B cell (primary cell): ENCODE measurements around the gene BCL2L11. TPM values are rescaled to one million over a fixed set of nuclear protein-coding genes. Genes with fewer than 3 reads are reported as not detected.

ENCODE experiments used
- ATAC-seq: fragments of 200-7000 bp; cut with Tn5 transposase; one replicate; pipeline ENCODE4 v1.10.0; 2021; ENCODE audit warnings: low read depth, mild to moderate bottlenecking, moderate number of reproducible peaks, moderate library complexity
- CTCF ChIA-PET: fragments of 350-600 bp; sonication (Branson Sonifier 250); formaldehyde crosslinking; loops from one replicate; lab custom pipeline; 2021; ENCODE audit warnings: antibody characterized with exemption, inconsistent platforms; lab: Charles Lee
- POLR2A ChIA-PET: fragments of 350-600 bp; sonication (Branson Sonifier 250); formaldehyde crosslinking; loops from one replicate; lab custom pipeline; 2021; ENCODE audit warnings: antibody characterized with exemption; lab: Charles Lee
- DNase-seq: peaks from one replicate; pipeline ENCODE4 v3.0.0; 2013
- H2AFZ ChIP-seq: 2 replicates; pipeline ENCODE4 v1.6.1; 2012; ENCODE audit warnings: mild to moderate bottlenecking, low read depth, low read length; ENCODE audit not compliant: insufficient read depth, poor library complexity, severe bottlenecking
- H3K27ac ChIP-seq, 2 donors: 1 replicate in 1 of 2; 2 replicates in 1 of 2; pipeline ENCODE4 v1.5.1; 2012 to 2013; ENCODE audit warnings: low read length in 2 of 2, mild to moderate bottlenecking in 2 of 2, moderate library complexity in 1 of 2
- H3K27me3 ChIP-seq, 4 experiments: fragments of 200-600 bp in 1 of 4; sonication (generic) in 1 of 4; replicated peaks in 1 of 4; 1 replicate in 2 of 4; 2 replicates in 2 of 4; pipeline versions ENCODE4 v1.6.1 to v1.7.0; 2013 to 2016; ENCODE audit warnings: low read length in 3 of 4, mild to moderate bottlenecking in 2 of 4, mixed read lengths in 1 of 4, moderate library complexity in 1 of 4; ENCODE audit not compliant: insufficient read depth in 4 of 4, control insufficient read depth in 3 of 4; ENCODE audit errors: control extremely low read depth in 1 of 4
- H3K36me3 ChIP-seq, 2 experiments: replicated peaks in 1 of 2; 1 replicate in 1 of 2; 2 replicates in 1 of 2; pipeline versions ENCODE4 v1.6.1 to v1.7.1; 2013; ENCODE audit warnings: low read length in 1 of 2; ENCODE audit not compliant: insufficient read depth in 2 of 2, control insufficient read depth in 1 of 2; ENCODE audit errors: control extremely low read depth in 1 of 2, extremely low read depth in 1 of 2
- H3K4me1 ChIP-seq, 2 donors: fragments of 200-600 bp in 1 of 2; sonication (generic) in 1 of 2; 1 replicate in 1 of 2; 2 replicates in 1 of 2; pipeline versions ENCODE4 v1.5.1 to v1.6.1; 2013 to 2017; ENCODE audit warnings: low read length in 2 of 2; ENCODE audit not compliant: control insufficient read depth in 2 of 2, insufficient read depth in 2 of 2
- H3K4me2 ChIP-seq: replicated peaks from 2 replicates; pipeline ENCODE3; 2012; ENCODE audit warnings: mild to moderate bottlenecking, low read depth, low read length; ENCODE audit not compliant: poor library complexity, severe bottlenecking
- H3K4me3 ChIP-seq, 5 experiments: fragments of 200-600 bp in 1 of 5; sonication (generic) in 1 of 5; 1 replicate in 3 of 5; 2 replicates in 2 of 5; pipeline versions ENCODE4 v1.5.1 to v1.7.0; 2011 to 2016; ENCODE audit warnings: low read length in 4 of 5, mild to moderate bottlenecking in 4 of 5, low read depth in 2 of 5, control low read depth in 1 of 5, moderate library complexity in 1 of 5; ENCODE audit not compliant: insufficient read depth in 1 of 5; ENCODE audit errors: control extremely low read depth in 1 of 5, extremely low read depth in 1 of 5
- H3K79me2 ChIP-seq: fragments of 200-600 bp; sonication (generic); one replicate; pipeline ENCODE4 v1.6.0; 2016; ENCODE audit warnings: low read length; ENCODE audit not compliant: control insufficient read depth, insufficient read depth
- H3K9ac ChIP-seq: fragments of 200-600 bp; sonication (generic); 2 replicates; pipeline ENCODE4 v1.6.1; 2017; ENCODE audit warnings: mild to moderate bottlenecking, low read length, moderate library complexity
- H3K9me3 ChIP-seq, 3 donors: one replicate each; pipeline versions ENCODE4 v1.6.1 to v1.7.1; 2013; ENCODE audit warnings: low read length in 2 of 3; ENCODE audit not compliant: control insufficient read depth in 2 of 3, insufficient read depth in 1 of 3; ENCODE audit errors: control extremely low read depth in 1 of 3
- H4K20me1 ChIP-seq: 2 replicates; pipeline ENCODE4 v1.6.0; 2012; ENCODE audit warnings: mild to moderate bottlenecking, low read length; ENCODE audit not compliant: insufficient read depth, control insufficient read depth, poor library complexity, severe bottlenecking
- H3K27ac Mint-ChIP-seq: one replicate; pipeline ENCODE4 v1.8.0; 2021; ENCODE audit warnings: mixed read lengths
- H3K27me3 Mint-ChIP-seq: one replicate; pipeline ENCODE4 v1.8.0; 2021; ENCODE audit warnings: mixed read lengths
- H3K4me1 Mint-ChIP-seq: one replicate; pipeline ENCODE4 v1.8.0; 2021; ENCODE audit warnings: mixed read lengths
- H3K4me3 Mint-ChIP-seq: one replicate; pipeline ENCODE4 v1.8.0; 2021; ENCODE audit warnings: mixed read lengths
- H3K9me3 Mint-ChIP-seq: one replicate; pipeline ENCODE4 v1.8.0; 2022; ENCODE audit warnings: mixed read lengths; ENCODE audit not compliant: insufficient read depth
- EZH2 ChIP-seq: IDR thresholded peaks from 2 replicates; pipeline ENCODE4 v1.6.1; 2012; ENCODE audit warnings: borderline replicate concordance, low read depth, mild to moderate bottlenecking, moderate library complexity, low read length; ENCODE audit not compliant: insufficient read depth, poor library complexity, severe bottlenecking
- WGBS: methylation state at CpG from one replicate; pipeline ENCODE4 v1.1.5; 2013; ENCODE audit warnings: missing lambda C conversion rate; ENCODE audit not compliant: insufficient coverage; 5-methylcytosine and 5-hydroxymethylcytosine counted together
- intact Hi-C: fragments of 100-400 bp; cut with micrococcal nuclease; formaldehyde crosslinking; loops from one replicate; pipeline ENCODE4 v1.10.0; 2022
- polyA plus RNA-seq: library from polyadenylated mRNA; depleted of rRNA; stranded (reverse); fragments of >200 nt; gene quantifications from 2 replicates; pipeline ENCODE4 v1.2.3, GENCODE V29; 2012
- total RNA-seq, 2 donors: library from RNA; stranded (reverse); fragments of 120-200 nt in 1 of 2; gene quantifications; 1 replicate in 1 of 2; 2 replicates in 1 of 2; pipeline versions ENCODE4 v1.2.3 to v1.2.4, GENCODE V29; 2013 to 2022
- TF ChIP-seq, protein P1 (sequence below): fragments of 200-600 bp; IDR thresholded peaks from one replicate; pipeline ENCODE4 v1.8.0; 2022; ENCODE audit warnings: antibody characterized with exemption, mild to moderate bottlenecking

The BCL2L11 gene
- total and polyA plus RNA-seq, 2 donors (not counting 1 experiment from before 2014, with no cell fraction given) = 13.8 to 164 TPM

DNA sequence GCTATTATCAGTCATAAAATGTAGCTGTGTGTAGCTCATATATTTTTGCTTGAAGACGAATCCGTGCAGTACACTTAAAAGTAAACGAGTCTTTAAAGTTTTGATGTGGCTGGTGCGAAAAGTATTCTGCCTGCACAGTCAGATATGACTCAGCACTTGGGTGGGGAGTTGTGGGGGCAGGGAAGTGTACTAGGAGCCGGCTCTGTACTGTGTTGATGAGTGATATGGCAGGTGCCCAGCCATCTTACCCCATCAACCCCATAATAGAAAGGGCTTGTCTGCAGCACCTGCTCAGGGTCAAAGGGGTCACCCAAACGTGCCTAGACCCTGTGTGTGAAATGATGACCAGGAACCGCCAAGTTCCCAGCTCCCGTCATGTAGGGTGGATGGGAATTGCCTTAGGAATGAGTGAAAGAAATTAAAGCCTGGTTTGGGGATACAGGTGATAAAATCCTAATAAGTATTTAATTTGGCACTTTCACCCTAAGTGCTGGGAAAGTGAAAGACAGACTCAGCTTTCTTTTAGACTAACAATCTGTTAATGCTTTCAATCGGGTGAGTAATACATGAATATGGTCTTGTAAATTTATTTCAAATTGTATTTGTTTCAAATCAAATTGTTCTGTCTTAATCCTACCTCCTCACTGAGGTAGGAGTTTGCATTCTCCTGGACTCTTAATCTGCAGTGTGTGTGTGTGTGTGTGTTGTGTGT is 48.0 kb downstream of the BCL2L11 start:
- intact Hi-C loops = no loop called here
- POLR2A ChIA-PET = no interaction called here

DNA sequence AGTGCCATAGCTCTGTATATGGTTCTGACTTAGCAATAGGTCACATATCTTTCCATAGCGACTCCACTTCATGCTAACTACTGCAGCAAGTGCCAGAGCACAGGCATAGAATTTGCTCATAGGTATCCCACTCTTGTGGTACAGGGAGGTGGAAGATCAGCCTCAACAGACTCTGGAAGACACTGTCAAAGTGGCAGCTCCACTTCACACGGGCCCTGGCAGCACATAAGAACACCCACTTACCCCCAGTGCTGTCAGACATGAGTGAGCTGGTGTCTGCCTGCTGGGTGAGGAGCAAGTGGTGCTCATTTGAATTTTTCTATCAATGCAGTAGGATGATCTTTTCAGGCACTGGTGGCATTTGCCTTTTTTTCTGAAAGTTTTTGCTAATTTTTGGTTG is 48.6 kb downstream of the BCL2L11 start:
- peaks cover 17% of the 10 kb centered on the region for H3K4me1 Mint-ChIP-seq
- Histone ChIP-seq H3K27me3 (no peaks in the 10 kb centered on the region), H3K4me3 (no peak overlapping the region), H3K9me3 (no peaks in the 10 kb centered on the region), H3K9ac (no peak overlapping the region), H3K4me2 (no peak overlapping the region), H3K4me1 (peaks cover 5 to 8% of the 10 kb centered on the region in 2 donors), H4K20me1 (no peaks in the 10 kb centered on the region), H3K27ac (no peak overlapping the region), H3K79me2 (no peaks in the 10 kb centered on the region), H3K36me3 (peaks cover 0 to 27% of the 10 kb centered on the region in 2 experiments), H2AFZ (no peak overlapping the region)
- no CpG with 5 or more reads among the region's 2 CpGs for WGBS
- no peak for DNase-seq
- POLR2A ChIA-PET = no interaction called here
- H3K27ac Mint-ChIP-seq = peak overlapping the region; percentile 56
- H3K4me3 Mint-ChIP-seq = no peak overlapping the region
- ATAC-seq = peak; percentile 41
- H3K27me3 Mint-ChIP-seq = no peaks in the 10 kb centered on the region
- CTCF ChIA-PET = interaction anchor here (1.0 kb wide), 1 partner anchor 12 kb away, joined by 8 read pairs; no protein-coding TSS in a partner anchor
- TF ChIP-seq EZH2 = no peak
- TF ChIP-seq, protein P1, sequence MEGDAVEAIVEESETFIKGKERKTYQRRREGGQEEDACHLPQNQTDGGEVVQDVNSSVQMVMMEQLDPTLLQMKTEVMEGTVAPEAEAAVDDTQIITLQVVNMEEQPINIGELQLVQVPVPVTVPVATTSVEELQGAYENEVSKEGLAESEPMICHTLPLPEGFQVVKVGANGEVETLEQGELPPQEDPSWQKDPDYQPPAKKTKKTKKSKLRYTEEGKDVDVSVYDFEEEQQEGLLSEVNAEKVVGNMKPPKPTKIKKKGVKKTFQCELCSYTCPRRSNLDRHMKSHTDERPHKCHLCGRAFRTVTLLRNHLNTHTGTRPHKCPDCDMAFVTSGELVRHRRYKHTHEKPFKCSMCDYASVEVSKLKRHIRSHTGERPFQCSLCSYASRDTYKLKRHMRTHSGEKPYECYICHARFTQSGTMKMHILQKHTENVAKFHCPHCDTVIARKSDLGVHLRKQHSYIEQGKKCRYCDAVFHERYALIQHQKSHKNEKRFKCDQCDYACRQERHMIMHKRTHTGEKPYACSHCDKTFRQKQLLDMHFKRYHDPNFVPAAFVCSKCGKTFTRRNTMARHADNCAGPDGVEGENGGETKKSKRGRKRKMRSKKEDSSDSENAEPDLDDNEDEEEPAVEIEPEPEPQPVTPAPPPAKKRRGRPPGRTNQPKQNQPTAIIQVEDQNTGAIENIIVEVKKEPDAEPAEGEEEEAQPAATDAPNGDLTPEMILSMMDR = no peak
- intact Hi-C loops = no loop called here
- no peaks in the 10 kb centered on the region for H3K9me3 Mint-ChIP-seq

More for the DNA sequence above, 48.0 kb downstream of the BCL2L11 start:
- TF ChIP-seq, protein P1 = no peak
- no peak for TF ChIP-seq EZH2
- H3K27ac Mint-ChIP-seq = peak overlapping the region; percentile 65
- Histone ChIP-seq H3K27me3 (no peaks in the 10 kb centered on the region), H3K9me3 (no peaks in the 10 kb centered on the region), H3K4me2 (no peak overlapping the region), H3K9ac (no peak overlapping the region), H3K36me3 (peaks cover 0 to 30% of the 10 kb centered on the region in 2 experiments), H2AFZ (no peak overlapping the region), H3K4me3 (no peak overlapping the region), H3K27ac (no peak overlapping the region), H3K79me2 (no peaks in the 10 kb centered on the region), H4K20me1 (no peaks in the 10 kb centered on the region), H3K4me1 (peaks cover 5 to 8% of the 10 kb centered on the region in 2 donors)
- peaks cover 17% of the 10 kb centered on the region for H3K4me1 Mint-ChIP-seq
- no peaks in the 10 kb centered on the region for H3K27me3 Mint-ChIP-seq
- DNase-seq (no peak), ATAC-seq (peak; percentile 33)
- no peak overlapping the region for H3K4me3 Mint-ChIP-seq
- CTCF ChIA-PET = interaction anchor here (1.0 kb wide), 1 partner anchor 11 kb away, joined by 8 read pairs; no protein-coding TSS in a partner anchor
- 41% methylated on average over 5 of the region's 9 CpGs for WGBS
- H3K9me3 Mint-ChIP-seq = no peaks in the 10 kb centered on the region
